Esophagus muscularis mucosa (tissue), 4 donors: Measurements from ENCODE around the gene AMOT.

ENCODE experiments used
- EP300 ChIP-seq: sonication (generic); formaldehyde crosslinking; IDR thresholded peaks from one replicate; pipeline ENCODE4 v1.6.1; 2017; ENCODE audit warnings: antibody characterized with exemption
- POLR2A ChIP-seq: fragments of 450-650 bp; IDR thresholded peaks from one replicate; pipeline ENCODE4 v1.6.1; 2017; ENCODE audit warnings: antibody characterized with exemption, moderate library complexity, mild to moderate bottlenecking, low read depth
- POLR2AphosphoS5 ChIP-seq, 2 donors: sonication (generic); formaldehyde crosslinking; IDR thresholded peaks; one replicate each; pipeline ENCODE4 v1.6.1; 2017; ENCODE audit warnings: antibody characterized with exemption in 2 of 2
- TF ChIP-seq, protein P1 (sequence below), 3 experiments: fragments of 200-600 bp in 2 of 3; fragments of 450-650 bp in 1 of 3; sonication (generic) in 2 of 3; IDR thresholded peaks; one replicate each; pipeline ENCODE4 v1.5.1; 2017 to 2019; ENCODE audit warnings: antibody characterized with exemption in 3 of 3, mild to moderate bottlenecking in 2 of 3, moderate library complexity in 1 of 3

DNA sequence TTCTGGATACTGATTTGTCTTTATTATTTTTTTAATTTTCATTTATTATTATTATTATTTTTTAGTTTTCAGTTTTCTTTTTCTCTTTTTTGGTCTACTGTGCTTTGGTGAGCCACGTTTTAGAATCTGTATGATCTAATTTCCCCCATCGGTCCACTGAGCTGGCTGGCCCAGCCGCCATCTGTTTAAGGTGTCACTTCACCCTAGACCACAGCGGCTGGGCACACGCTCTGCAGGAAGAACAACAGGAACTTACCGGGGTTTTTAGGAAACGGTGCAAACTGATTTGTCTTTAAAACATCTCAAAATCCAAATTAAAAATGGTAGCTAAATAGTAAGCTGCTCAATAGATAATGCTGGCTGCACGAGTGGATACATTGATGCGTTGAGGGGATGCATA, 48.8 kb upstream of the AMOT start:
- TF ChIP-seq, protein P1, sequence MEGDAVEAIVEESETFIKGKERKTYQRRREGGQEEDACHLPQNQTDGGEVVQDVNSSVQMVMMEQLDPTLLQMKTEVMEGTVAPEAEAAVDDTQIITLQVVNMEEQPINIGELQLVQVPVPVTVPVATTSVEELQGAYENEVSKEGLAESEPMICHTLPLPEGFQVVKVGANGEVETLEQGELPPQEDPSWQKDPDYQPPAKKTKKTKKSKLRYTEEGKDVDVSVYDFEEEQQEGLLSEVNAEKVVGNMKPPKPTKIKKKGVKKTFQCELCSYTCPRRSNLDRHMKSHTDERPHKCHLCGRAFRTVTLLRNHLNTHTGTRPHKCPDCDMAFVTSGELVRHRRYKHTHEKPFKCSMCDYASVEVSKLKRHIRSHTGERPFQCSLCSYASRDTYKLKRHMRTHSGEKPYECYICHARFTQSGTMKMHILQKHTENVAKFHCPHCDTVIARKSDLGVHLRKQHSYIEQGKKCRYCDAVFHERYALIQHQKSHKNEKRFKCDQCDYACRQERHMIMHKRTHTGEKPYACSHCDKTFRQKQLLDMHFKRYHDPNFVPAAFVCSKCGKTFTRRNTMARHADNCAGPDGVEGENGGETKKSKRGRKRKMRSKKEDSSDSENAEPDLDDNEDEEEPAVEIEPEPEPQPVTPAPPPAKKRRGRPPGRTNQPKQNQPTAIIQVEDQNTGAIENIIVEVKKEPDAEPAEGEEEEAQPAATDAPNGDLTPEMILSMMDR (IDR thresholded peaks at IDR 0.05) = no peak
- TF ChIP-seq POLR2A (no peak), POLR2AphosphoS5 (IDR thresholded peaks at IDR 0.05) (no peak), EP300 (no peak)
